Inferior parietal cortex (tissue), 1 donor: ENCODE data around the gene THSD7B.

Experiments
- DNase-seq: peaks from one replicate; pipeline ENCODE4 v3.0.0-alpha.2; 2016; ENCODE audit errors: extremely low spot score

The THSD7B gene

DNA sequence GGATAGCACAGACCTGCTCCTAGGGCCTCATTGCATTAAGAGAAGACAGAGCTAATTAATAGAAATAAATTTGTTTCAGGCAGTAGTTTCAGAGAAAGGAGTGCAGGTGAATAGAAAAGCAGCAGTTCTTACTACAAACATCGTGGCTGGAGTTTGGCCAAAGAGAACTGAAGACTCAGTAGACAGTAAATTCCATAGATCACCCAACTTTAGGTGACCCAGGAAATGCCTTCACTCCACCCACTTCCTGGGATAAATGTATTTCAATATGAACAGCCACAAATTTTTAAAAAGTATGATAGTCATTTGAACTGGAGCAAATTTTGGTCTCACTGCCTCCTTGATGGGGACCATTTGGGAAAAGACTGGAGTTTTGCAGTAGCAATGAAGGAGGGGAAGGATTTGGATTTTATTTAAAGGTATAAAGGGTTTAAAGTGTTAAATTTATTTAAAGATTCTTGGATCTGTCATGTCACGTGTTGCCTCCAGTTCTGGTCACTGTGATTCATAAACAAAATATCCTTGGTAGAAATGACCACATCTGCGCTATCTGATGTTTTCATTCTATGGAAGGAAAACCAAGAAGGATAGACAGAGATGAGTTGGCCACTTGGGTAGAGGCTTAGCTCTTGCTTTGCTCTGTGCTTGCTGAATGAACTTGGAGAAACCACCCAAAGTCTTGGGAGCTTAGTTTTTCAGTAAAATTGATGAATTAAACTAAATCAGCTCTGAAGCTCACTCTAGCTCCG, 390.2 kb downstream of the THSD7B start:
- DNase-seq = no peak

DNA sequence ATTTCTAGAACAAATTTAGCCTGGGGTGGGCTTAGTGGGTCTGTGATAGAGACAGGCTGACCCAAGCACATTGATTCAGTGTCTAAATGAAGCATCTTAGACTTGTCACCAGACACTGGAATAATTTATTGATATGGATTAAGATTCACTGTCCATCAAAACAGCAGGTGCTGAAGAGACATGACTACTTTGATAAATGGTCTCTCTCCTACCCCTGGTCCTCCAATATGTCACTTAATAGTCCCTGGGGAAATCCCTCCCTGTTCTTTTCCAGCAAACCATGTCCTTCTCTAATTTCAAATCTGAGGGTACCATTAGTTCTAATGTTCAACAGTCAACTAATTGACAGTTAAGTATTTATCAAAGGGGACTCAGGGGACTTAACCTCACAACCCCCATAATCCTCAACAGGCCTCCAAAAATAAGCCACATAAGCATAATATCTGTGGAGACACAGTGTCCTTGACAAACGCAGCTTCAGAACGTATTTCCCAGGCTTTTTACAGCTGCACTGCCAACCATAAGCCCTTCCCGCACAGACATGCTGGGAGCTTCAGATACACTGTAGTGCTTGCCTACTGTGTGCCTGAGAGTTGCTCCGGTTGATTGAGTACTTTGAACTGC, 391.0 kb downstream of the THSD7B start:
- no peak for DNase-seq

DNA sequence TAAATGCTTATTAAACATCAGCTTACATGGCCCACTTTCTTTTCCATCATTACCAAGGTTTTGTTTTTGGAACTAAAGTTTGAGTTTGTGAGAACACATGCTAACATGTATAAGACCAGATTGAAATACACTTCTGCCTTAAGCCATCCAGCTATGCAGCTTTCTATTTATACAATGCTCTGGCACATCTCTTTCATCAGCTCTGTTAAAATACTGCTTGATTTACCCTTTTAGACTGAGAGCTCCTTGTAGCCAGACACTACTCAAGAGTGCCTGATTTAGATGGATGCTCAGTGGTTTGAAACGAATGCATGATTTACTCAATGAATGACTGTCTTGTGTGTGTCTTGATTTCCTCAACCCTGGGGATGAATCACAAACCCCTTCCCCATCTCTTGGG, 392.5 kb downstream of the THSD7B start:
- no peak for DNase-seq

DNA sequence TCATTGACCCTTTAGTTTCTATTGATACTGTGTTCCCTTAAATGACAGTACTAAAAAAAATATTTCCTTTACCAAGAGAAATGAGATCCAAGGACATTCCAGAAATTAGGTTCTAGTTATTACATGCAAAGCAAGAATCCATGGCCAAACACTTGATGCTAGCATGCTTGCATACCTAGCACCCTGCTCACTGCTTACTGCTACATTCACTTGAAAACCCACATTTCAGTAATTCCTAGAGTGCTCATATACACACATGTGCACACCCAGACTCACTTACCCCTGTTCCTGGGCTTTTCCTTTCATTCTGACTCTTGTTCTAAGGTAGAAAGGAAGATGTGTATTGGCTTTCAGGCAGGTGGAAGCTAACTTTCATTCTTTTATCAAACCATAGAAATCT, 395.9 kb downstream of the THSD7B start:
- no peak for DNase-seq

DNA sequence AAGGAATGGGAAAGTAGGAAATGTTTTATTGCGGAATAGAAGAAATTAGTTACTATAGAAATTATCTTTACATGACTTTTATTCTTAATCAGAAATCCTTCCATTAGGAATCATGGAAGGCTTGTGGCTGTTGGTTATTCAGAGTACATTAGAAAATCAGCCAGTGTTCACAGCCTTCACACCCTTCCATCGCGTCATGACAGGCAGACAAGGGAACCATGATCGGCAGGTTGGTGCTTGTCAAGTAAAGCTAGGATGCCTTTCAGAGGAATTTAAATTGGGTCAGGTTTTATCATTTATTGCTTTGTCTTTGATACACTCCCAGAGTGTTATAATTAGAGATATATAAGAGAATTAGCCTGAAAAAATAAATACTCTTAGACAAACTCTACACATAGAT, 400.6 kb downstream of the THSD7B start:
- DNase-seq = no peak

DNA sequence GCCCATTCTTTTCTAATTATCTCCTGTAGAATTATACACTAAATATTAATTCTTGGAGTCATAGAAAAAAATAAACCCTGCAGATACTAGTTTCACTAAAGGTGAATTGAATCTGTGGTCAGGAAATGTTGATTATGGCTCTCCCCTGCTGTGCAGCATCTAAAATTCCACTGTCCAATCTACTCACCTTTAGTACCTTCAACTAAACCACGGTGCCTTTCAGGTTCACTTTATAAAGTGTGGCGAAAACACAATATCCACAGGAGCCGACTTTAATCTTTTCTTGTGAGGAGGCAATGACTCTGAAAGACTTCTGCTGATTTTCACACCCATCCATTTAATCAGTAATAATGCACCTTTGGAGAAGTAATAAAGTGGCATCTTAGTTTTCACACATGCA, 402.3 kb downstream of the THSD7B start:
- DNase-seq = no peak

DNA sequence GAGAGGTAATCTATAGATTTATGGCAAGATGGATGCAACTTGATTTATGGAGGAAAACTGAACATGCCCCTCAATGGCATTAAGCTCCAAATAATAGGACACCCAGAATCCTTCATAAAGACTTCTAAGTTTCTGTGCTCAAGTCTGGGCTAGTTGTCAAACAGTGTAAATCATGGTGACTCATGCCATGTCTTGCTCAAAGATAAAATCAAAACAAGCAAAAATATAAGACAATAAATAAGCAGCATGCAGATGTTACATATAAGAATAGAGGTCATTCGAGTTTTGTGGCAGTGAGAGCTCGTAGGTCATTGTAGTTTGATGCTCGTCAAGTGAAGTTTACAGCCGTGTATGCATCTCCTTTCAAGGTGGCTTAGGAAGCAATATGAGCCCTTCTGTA, 403.2 kb downstream of the THSD7B start:
- DNase-seq = no peak

DNA sequence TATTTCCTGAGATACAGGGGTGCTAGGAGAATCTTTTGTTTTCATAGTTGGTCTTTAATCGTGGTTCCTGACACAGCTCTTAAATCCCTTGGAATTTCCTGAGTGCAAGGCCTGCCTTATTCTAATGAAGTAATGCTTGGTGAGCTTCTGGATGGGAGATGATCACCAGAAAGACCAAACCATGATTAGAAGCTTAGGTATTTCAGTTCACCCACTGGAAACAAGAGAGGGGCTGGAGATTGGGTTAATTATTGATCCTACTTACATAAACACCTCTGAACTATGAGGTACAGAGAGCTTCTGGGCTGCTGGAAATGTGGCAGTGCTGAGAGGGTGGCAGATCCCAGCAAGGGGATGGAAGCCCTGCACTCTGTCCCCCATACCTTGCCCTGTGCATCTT, 406.8 kb downstream of the THSD7B start:
- DNase-seq = no peak

DNA sequence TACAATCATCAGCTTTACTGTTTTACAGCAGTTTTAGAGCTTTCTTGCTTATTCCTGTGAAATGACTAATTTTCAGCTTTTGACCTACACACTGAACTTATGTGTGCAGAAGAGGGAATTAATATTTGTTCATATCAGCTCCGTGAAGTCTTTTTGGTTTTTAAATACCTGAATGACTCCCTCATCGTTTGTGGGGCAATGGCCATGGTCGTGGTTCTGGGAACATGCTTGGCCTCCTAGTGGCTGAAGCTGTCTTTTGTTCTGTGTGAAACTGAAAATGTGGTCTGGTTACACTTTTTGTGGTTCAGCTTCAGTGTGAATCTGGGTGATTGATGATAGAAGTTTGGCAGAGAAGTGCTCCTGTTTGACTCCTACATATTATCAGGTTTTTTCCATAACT, 408.1 kb downstream of the THSD7B start:
- DNase-seq = no peak

DNA sequence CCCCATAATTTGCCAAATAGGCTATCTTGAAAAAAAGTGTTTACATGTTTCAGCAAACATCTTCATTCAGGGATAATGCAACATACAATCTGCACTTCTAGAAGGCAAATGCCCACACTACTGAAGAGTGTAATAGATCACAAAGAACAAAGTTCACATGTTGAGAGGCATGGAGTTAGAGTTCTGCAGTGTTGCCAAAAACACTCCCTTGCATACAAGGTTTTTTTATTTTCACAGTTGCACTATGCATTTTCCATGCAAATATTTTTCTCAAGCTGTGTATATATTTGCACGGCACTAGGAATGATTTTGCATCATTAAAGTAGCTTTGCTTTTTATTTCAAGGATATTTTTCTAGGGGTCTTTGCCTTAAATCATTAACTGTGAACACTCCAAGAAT, 409.9 kb downstream of the THSD7B start:
- DNase-seq = no peak

DNA sequence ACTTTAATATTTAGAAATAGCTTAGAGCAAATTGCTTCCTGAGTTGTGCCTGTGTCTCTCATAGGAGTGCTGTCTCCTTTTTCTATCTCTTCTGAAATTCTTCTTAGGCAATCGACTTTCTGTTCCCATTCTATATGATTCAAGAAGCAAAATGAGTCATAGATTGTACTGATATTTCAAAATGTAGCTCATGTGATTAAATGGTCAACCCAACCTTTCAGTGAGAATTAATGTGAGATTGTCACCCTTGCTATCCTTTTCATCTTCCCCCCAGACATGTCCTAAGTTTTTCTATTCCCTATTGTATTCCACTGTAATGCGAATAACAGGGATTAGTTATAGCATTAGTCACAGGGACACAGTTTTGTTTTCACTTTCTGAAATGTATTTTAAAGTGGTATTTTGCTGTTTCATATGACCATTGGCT, 413.6 kb downstream of the THSD7B start:
- DNase-seq = no peak

DNA sequence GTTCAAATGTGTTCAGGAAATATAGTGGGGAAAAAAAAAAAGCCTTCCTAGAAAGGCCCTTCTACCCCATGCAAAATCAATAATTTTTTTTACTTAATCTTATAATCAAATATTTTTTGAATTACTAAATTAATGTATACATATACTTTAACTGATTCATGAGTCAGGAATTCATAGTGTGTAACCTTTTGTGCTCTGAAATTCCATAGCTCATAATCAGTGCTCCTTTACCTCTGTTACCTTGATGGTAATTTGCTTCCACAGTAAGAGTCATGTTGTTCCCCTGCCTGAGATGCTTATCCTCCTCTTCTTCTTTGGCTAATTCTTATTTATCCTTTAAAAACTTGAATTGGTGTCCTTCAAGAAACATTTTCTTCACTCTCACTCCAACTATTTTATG, 414.2 kb downstream of the THSD7B start:
- no peak for DNase-seq

DNA sequence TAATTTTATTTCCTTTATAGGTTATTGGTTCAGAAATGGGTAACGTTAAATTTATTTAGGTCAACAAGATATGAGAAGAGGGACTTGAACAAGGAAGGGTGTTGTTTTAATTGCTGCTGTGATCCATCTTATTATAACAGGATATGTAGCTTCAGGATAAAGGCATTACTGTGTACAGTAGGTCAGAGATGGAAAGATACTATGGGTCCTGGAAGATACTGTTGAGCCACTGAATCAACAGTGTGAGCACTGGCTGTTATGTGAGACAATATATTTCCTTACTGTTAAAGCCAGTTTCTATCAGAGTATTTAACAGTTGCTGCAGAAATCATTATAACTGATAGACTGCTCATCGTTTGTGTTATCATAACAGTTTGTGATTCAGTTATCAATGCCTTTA, 414.7 kb downstream of the THSD7B start:
- no peak for DNase-seq

DNA sequence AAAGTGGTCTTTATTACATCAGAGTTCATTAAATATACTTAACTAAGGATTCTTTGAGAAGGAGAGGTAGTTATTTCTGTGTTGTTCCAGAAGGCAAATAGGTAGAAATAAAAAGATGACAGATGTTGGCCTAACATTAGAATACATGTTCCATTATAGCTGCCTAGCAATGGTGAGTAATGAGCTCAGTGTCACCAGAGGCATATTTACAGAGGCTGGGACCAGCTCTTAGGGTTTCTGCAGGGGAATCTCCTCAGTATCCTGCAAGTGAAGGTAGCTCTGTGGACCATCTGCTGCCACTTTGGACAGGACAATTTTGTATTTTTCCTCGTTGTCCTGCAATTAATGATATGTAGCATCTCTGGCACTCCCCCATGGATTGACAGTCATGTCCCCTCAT, 416.0 kb downstream of the THSD7B start:
- DNase-seq = no peak

DNA sequence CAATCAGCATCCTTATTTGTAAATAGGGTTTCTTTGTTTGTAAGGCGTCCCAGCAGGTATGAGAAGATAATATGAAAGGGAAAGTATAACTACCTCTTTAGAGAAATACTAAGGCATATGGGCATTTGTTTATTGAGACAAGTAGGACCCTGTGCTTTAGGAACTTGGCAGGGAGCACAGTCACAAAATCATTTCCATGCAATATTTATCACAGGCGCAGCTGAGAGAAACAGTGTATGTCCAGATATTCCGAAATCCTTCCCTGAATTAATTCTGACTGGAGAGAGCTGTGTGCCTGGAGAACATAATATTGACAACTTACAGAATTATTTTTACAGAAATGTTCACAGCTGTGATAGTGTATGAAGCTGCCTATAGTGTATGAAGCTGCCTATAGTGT, 416.7 kb downstream of the THSD7B start:
- no peak for DNase-seq

DNA sequence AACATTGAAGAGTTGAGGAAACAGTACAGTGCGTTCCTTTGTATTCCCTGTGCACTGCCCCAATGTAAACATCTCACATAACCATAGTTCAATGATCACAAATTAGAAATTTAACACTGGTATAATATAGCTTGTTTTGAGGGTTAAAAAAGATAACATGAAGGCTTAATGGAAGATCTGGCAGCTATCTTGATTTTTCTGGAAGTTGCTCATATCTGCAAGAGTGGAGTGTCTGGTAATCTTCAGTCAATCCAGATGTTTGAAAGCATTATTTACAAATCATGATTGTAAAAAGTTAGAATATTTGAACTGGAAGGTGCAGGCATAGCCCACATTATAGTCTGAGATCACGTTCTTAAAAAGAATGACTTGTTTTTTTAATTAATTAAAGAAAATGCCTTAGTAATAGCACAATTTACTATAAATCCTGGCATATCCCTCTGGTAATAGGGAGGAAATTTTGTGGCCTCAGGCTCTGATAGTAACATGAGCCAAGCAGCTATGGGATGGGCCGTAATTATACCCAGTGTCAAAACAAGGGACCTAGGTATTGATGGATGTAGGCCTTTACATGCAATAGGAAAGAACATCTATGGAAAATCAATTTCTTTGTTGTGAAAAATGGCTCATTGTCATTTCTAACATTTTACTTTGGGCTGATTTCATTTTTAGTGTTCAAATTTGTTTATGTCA, 418.0 kb downstream of the THSD7B start:
- DNase-seq = no peak

DNA sequence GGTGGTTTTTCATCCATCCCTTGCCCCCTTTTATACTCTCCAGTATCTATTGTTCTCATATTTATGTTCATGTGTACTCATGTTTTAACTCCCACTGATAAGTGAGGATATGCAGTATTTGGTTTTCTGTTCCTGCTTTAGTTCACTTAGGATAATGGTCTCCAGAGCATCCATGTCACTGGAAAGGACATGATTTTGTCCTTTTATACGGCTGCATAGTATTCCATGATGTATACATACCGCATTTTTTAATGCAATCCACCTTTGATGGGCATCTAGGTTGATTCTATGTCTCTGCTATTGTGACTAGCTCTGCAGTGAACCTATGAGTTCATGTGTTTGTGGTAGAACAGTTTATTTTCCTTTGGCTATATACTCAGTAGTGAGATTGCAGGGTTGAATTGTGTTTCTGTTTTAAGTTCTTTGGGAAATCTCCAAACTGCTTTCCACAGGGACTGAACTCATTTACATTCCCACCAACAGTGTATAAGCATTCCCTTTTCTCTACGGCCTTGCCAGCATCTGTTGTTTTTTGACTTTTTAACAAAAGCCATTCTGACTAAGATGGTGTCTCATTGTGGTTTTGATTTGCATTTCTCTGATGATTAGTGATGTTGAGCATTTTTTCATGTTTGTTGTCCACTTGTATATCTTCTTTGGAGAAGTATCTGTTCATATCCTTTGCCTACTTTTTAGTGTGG, 420.2 kb downstream of the THSD7B start:
- no peak for DNase-seq

DNA sequence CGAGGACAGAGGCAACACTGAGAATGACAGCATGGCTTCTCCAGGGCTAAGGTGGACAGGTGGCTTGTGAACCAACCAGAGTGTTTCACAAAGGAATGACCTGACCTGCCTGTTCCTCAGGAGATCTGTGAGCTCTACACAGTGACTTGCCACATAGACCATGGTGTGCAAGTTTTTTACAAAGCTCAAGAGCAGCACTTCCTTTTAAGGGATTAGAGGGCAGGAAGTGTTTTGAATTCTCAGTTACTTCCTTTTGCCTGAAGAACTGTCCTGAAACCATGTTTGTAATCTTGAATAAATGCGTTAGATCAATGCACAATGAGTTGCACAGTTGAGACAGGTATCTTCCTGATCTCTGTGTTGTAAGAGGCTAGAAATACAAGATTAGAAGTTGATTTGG, 421.9 kb downstream of the THSD7B start:
- DNase-seq = no peak

DNA sequence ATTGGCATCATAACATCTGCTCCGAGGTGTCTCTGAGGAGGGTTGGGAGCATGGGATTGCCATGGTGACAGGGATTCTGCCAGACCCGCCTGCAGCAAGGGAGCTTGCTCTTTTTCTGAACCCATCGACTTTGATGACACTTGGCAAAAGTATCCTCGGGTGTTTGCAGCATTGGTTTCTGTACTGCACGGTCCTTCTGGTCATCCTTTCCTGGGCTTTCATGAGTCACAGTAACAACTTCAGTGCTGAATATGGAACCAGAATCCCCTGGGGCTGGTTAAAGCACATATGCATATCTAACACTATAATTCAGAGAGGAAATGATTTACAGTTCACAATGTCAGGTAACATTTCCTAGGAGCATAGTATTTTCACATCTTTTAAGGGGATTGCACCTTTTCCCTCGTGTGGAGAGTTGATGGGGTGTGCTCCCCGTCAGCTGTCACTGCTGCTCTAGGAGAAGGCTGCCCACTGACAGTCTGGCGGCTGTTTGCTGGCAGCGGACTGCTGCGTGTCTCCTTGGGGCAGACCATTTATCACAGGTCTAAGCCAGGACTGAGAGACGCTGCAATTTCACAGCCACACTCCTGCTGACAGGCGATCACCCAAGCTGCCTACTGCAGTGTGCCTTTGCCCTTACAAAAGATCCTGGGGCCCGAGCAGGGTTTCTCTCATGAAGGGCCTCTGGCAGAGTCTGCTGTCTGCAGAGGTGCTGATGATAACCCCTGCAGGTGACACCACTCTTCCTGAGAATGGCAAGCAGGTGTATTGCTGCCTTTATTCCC, 425.3 kb downstream of the THSD7B start:
- DNase-seq = no peak

DNA sequence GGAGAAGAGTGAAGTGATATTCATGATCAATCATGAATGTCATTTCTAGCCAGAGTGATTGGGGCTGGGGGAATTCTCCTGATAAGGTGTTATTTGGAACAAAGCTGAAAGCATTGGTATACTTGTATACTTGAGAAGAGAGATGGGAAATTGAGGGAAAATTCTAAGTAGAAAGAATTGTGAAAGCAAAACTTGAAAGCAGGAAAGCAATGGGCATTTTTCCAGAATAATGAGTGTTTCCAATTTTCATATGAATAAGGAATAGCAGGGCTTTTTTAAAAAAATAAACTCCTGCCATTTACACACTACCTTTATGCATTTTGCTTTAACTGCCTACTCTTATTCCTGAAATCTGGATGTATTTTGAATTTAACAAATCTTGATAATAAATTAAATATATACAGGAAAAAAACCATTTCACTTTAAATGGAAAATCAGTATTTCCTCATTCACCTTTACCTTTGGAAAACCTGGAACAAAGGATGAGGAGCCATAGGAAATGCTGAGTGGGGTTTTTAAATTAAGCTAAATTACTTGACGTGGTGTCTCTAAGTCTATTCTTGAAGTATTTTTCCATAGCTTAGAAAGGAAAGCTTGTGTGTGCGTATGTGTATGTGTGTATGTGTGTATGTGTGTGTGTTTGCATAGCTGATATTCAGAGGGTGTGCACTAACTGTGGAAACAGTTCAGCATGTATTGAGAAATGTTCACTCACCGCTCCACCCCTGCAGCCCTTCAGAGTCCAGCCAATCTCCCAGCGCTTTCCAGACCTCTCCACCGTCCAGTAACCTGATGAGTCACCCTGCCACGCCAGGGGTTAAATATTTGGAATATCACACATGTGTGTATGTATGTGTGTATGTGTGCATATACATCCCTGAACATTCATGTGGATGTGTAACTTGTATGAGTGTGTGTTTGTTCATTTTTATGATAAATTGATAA, 427.3 kb downstream of the THSD7B start:
- no peak for DNase-seq

DNA sequence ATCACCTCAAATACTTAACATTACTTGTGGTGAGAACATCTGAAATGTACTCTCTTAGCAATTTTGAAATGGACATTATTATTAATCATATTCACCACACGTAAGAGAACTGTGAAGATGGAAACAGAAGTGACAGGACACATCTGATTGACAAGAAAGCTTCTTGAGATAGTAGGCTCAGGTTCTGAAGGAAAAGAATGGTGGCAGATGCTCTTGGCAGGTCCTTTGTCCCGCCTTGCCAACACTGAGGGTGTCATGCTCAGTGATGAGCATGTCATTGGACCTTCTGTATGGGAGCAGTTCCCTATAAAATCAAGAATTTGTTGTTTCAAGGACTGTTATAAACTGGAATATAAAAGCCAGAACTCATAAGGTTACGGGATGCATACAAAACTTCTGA, 428.1 kb downstream of the THSD7B start:
- no peak for DNase-seq
